ENCODE data around the gene CDC42EP3. TPM values are rescaled to one million over a fixed set of nuclear protein-coding genes. Genes with fewer than 3 reads are reported as not detected.
A peak's percentile ranks its signal among the peaks of the same experiment; 100 is the strongest.

CDC42EP3 gene
- total RNA-seq, 2 donors from 2014 or later, result 7.2 to 37.3 TPM

DNA sequence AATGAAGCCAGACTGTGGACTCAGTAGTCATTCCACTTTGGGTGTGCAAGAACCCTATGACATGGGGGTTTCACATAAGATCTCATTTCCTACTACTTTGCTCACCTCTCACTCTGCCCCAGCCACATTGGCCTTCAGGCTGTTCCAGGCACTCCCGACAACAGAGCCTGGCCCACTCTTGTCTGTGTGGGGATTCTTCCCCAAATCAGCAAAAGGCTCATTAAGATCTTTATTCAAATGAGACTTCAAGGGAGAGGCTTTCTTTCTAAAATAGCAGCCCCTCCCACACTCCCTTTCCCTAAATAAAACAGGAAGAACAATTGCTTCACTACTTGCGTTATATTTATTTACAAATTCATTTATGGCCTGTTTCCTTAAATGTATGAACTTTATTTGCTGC, 3.5 kb upstream of the CDC42EP3 start:
- Histone ChIP-seq H3K4me1 (no peaks in the 10 kb centered on the region), H3K27ac (no peak overlapping the region), H3K4me3 (no peak overlapping the region), H3K27me3 (no peaks in the 10 kb centered on the region), H3K9me3 (no peaks in the 10 kb centered on the region), H3K36me3 (no peaks in the 10 kb centered on the region), H3K9ac (ENCODE audit: low read depth in 2 of 2, low read length in 2 of 2) (no peak overlapping the region)
- intact Hi-C loops (cut with DNase I), result loop anchor here (5.0 to 10.0 kb wide), 2 partner anchors 88 to 260 kb away; no protein-coding TSS in a partner anchor
- DNase-seq, result no peak
- TF ChIP-seq CTCF (IDR thresholded peaks at IDR 0.05), result no peak

- no peak for TF ChIP-seq CTCF (IDR thresholded peaks at IDR 0.05)
- Histone ChIP-seq H3K4me1 (peaks cover 6% of the 10 kb centered on the region), H3K9ac (ENCODE audit: low read depth in 2 of 2, low read length in 2 of 2) (peak overlapping the region; percentile 74 to 75), H3K27me3 (no peaks in the 10 kb centered on the region), H3K9me3 (no peaks in the 10 kb centered on the region), H3K36me3 (no peaks in the 10 kb centered on the region), H3K4me3 (peak overlapping the region; percentile 85), H3K27ac (peak overlapping the region; percentile 92)
- no peak for DNase-seq
- intact Hi-C loops (cut with DNase I), result loop anchor here (5.0 to 10.0 kb wide), 2 partner anchors 86 to 258 kb away; no protein-coding TSS in a partner anchor
Measured at GRCh38 chr2:37672870-37673184, 1.4 kb upstream of the CDC42EP3 start.

GRCh38 chr2:37672104-37672869, 845 bp upstream of the CDC42EP3 start:
- Histone ChIP-seq H3K9ac (ENCODE audit: low read depth in 2 of 2, low read length in 2 of 2) (peak overlapping the region; percentile 74 to 75), H3K4me1 (peaks cover 6% of the 10 kb centered on the region), H3K4me3 (peak overlapping the region; percentile 85), H3K9me3 (no peaks in the 10 kb centered on the region), H3K27ac (peak overlapping the region; percentile 92), H3K36me3 (no peaks in the 10 kb centered on the region), H3K27me3 (no peaks in the 10 kb centered on the region)
- intact Hi-C loops (cut with DNase I), result loop anchor here (5.0 to 10.0 kb wide), 2 partner anchors 85 to 257 kb away; no protein-coding TSS in a partner anchor
- no peak for TF ChIP-seq CTCF (IDR thresholded peaks at IDR 0.05)
- peak; percentile 81 for DNase-seq

DNA sequence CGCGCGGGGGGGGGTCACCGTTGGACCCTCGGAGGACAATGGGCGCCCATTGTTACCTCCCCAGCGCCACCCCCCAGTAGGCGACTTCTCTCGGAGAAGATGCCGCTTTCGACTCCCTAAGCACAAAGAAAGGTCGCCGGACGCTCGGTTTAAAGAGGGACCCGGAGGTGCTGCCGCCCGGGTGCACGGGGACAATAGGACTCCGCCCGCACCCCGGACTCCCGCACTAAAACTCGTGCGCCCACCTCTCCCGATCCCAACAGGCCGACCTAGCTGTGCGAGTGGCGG, 318 bp upstream of the CDC42EP3 start:
- intact Hi-C loops (cut with DNase I), result loop anchor here (5.0 to 10.0 kb wide), 2 partner anchors 84 to 257 kb away; no protein-coding TSS in a partner anchor
- peak overlapping the region; percentile 92 for H3K27ac ChIP-seq
- no peak for TF ChIP-seq CTCF (IDR thresholded peaks at IDR 0.05)
- H3K36me3 ChIP-seq, result no peaks in the 10 kb centered on the region
- H3K4me1 ChIP-seq, result peaks cover 6% of the 10 kb centered on the region
- H3K9ac ChIP-seq (ENCODE audit: low read depth in 2 of 2, low read length in 2 of 2), result peak overlapping the region; percentile 74 to 75
- H3K4me3 ChIP-seq, result peak overlapping the region; percentile 85
- no peaks in the 10 kb centered on the region for H3K27me3 ChIP-seq
- DNase-seq, result no peak
- no peaks in the 10 kb centered on the region for H3K9me3 ChIP-seq

DNA sequence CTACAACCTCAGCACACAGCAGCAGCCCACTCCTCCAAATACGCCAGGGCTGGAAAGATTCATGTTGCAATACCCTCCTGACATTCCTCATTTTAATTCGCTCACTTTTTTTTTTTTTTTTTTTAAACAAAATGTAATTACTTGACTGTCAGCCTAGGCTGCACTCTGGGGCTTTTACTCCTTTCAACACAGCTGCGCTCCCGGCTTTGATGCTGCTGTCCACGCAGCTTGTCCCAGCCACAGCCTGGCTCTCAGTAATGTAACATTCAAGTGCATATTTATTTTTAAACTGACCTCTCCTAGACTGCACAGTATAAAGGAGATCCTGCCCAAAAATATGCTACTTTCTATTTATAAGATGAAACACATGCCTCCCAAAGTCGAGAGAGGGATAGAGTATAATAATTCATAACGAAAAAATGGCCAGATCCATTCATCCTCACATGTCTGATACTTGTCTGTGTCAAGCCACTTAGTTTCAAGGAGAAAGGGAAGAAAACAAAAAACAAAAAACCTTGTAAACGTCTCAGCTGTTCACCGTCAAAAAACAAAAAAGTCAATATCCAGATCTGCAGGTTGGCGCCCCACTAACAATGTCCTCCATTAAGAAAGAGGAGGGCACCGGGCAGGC, 949 bp downstream of the CDC42EP3 start:
- intact Hi-C loops (cut with DNase I), result loop anchor here (5.0 to 10.0 kb wide), 2 partner anchors 83 to 256 kb away; no protein-coding TSS in a partner anchor
- no peaks in the 10 kb centered on the region for H3K9me3 ChIP-seq
- TF ChIP-seq CTCF (IDR thresholded peaks at IDR 0.05), result no peak
- H3K27ac ChIP-seq, result peak overlapping the region; percentile 92
- DNase-seq, result no peak
- peaks cover 6% of the 10 kb centered on the region for H3K4me1 ChIP-seq
- no peaks in the 10 kb centered on the region for H3K36me3 ChIP-seq
- no peaks in the 10 kb centered on the region for H3K27me3 ChIP-seq
- peak overlapping the region; percentile 85 for H3K4me3 ChIP-seq
- H3K9ac ChIP-seq (ENCODE audit: low read depth in 2 of 2, low read length in 2 of 2), result peak overlapping the region; percentile 69 to 87
